Suprapubic skin (tissue), 4 donors: ENCODE data around the gene CDK5RAP3. TPM values are rescaled to one million over a fixed set of nuclear protein-coding genes. Genes with fewer than 3 reads are reported as not detected.
A peak's percentile ranks its signal among the peaks of the same experiment; 100 is the strongest.

Experiments
- DNase-seq, 2 donors: peaks; one replicate each; pipeline ENCODE4 v3.0.0-alpha.2; 2019; ENCODE audit warnings: low spot score in 2 of 2
- H3K27ac ChIP-seq: fragments of 200-600 bp; sonication (generic); one replicate; pipeline ENCODE4 v1.5.1; 2019
- H3K27me3 ChIP-seq: fragments of 200-600 bp; sonication (generic); one replicate; pipeline ENCODE4 v1.5.1; 2019
- H3K36me3 ChIP-seq: fragments of 200-600 bp; sonication (generic); one replicate; pipeline ENCODE4 v1.5.1; 2019
- H3K4me1 ChIP-seq: fragments of 200-600 bp; sonication (generic); one replicate; pipeline ENCODE4 v1.5.1; 2019
- H3K4me3 ChIP-seq: fragments of 200-600 bp; sonication (generic); one replicate; pipeline ENCODE4 v1.5.1; 2019; ENCODE audit warnings: mild to moderate bottlenecking
- H3K9me3 ChIP-seq: fragments of 200-600 bp; sonication (generic); one replicate; pipeline ENCODE4 v1.5.1; 2019
- EP300 ChIP-seq: sonication (generic); formaldehyde crosslinking; IDR thresholded peaks from one replicate; pipeline ENCODE4 v1.6.1; 2017; ENCODE audit warnings: antibody characterized with exemption
- POLR2A ChIP-seq, 2 donors: fragments of 450-650 bp; IDR thresholded peaks; one replicate each; pipeline ENCODE4 v1.6.1; 2017; ENCODE audit warnings: antibody characterized with exemption in 2 of 2, mild to moderate bottlenecking in 2 of 2, moderate library complexity in 2 of 2
- POLR2AphosphoS5 ChIP-seq, 3 donors: sonication (generic); formaldehyde crosslinking; IDR thresholded peaks; one replicate each; pipeline ENCODE4 v1.6.1; 2017; ENCODE audit warnings: antibody characterized with exemption in 3 of 3
- WGBS: methylation state at CpG from one replicate; pipeline ENCODE4 v1.1.5; 2018; 5-methylcytosine and 5-hydroxymethylcytosine counted together
- total RNA-seq, 4 donors: library from RNA; depleted of rRNA; stranded (reverse); fragments of >200 nt; gene quantifications; one replicate each; pipeline ENCODE4 v1.1.0, GENCODE V29; 2016
- TF ChIP-seq, protein P1 (sequence below), 2 donors: fragments of 200-600 bp in 1 of 2; fragments of 450-650 bp in 1 of 2; sonication (generic) in 1 of 2; IDR thresholded peaks; one replicate each; pipeline ENCODE4 v1.5.1; 2016 to 2019; ENCODE audit warnings: antibody characterized with exemption in 2 of 2, mild to moderate bottlenecking in 1 of 2, moderate library complexity in 1 of 2

The CDK5RAP3 gene
- total RNA-seq, 4 donors from 2014 or later: 100 to 296 (median 142) TPM

DNA sequence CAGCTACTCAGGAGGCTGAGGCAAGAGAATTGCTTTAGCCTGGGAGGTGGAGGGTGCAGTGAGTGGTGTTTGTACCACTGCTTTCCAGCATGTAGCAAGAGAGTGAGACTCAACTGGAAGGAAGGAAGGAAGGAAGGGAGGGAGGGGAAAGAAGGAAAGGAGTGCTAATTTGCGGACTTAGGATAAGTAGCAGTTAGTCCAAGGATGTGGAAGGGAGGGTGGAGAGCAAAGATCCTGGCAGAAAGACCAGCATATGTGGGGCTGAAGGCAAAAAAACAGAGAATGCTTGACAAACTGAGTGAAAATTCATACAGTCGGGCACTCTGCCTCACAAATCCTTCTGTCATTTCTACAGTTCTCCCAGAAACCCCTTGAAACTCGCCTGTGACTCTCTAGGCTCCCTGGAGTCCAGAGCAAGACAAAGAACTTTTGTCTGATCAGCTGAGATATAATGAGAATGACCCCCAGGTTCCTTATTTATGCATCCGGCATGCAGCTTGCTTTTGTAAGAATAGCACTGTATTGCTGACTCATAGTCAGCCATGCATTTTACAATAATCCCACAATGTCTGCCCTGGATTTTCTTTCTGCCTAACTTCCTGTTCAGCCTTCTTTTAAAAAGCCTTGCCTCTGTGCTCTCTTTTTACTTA lies 31.5 kb downstream of the CDK5RAP3 start:
- peaks cover 19% of the 10 kb centered on the region for H3K4me1 ChIP-seq
- no peak for DNase-seq
- H3K27ac ChIP-seq: peak overlapping the region; percentile 46
- WGBS: 46% methylated on average over 4 of the region's 4 CpGs
- H3K36me3 ChIP-seq: no peaks in the 10 kb centered on the region
- TF ChIP-seq POLR2AphosphoS5 (IDR thresholded peaks at IDR 0.05) (no peak), POLR2A (IDR thresholded peaks at IDR 0.05) (no peak), EP300 (no peak)
- TF ChIP-seq, protein P1, sequence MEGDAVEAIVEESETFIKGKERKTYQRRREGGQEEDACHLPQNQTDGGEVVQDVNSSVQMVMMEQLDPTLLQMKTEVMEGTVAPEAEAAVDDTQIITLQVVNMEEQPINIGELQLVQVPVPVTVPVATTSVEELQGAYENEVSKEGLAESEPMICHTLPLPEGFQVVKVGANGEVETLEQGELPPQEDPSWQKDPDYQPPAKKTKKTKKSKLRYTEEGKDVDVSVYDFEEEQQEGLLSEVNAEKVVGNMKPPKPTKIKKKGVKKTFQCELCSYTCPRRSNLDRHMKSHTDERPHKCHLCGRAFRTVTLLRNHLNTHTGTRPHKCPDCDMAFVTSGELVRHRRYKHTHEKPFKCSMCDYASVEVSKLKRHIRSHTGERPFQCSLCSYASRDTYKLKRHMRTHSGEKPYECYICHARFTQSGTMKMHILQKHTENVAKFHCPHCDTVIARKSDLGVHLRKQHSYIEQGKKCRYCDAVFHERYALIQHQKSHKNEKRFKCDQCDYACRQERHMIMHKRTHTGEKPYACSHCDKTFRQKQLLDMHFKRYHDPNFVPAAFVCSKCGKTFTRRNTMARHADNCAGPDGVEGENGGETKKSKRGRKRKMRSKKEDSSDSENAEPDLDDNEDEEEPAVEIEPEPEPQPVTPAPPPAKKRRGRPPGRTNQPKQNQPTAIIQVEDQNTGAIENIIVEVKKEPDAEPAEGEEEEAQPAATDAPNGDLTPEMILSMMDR (IDR thresholded peaks at IDR 0.05): no peak
- H3K4me3 ChIP-seq: no peak overlapping the region
- no peaks in the 10 kb centered on the region for H3K9me3 ChIP-seq
- no peaks in the 10 kb centered on the region for H3K27me3 ChIP-seq

DNA sequence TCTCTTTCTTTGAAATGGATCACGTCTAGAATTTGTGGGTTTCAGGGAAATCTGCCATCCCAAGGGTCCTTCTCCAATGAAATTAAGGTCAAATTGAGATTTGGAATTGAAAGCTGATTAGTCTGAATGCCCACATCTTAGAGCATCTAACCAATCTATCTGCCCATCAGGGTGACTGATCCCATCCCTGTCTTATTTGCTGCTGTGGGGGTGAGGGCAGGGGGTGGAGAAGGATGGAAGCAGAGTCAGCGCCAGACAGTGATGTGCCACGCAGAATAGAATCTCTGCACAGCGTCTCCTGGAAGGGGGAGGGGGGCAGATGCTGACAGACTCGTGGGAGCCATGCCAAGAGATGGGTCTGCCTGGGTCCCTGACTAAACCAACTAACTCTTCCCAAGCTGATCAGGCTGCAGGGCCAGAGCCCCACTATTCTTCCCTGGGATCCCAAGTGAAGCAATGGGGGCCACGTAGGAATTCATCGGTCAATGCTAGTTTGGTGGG lies 32.1 kb downstream of the CDK5RAP3 start:
- Histone ChIP-seq H3K27ac (peak overlapping the region; percentile 39), H3K4me1 (peaks cover 19% of the 10 kb centered on the region), H3K27me3 (no peaks in the 10 kb centered on the region)

DNA sequence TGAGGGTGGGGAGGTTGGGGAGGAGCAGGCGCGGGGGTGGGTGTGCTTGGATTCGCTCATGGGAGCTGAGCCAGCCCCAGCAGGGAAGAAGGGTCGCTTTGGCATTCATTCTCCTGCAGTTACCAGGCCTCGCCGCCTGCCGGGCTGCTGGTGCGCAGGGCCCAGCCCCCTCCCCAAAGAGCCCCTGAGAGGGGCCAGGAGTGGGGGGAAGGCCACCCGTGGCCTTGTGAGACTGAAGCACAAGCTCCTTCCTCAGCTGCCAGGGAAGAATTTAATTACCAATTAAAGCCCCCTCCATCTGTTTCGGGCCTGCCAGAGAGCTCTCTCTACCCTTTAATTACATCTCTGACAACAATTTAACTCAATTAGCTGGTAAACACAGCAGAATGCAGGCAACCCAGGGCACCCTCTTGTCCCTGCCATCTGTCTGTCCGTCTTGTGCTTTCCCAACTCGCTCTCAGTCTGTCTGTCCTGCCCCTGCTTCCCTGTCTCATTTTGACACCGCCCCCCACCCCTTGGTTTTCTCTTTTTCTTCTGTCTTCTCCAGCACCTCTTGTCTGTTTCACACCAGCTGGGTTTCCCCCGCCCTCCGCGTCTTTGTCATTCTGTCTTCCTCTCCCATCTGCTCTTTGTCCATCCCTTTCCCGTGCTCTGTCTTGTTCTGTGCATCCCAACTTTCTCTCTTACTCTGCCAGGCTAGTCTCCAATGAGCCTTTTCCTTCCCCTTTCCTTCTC lies 32.7 kb downstream of the CDK5RAP3 start:
- Histone ChIP-seq H3K27me3 (no peaks in the 10 kb centered on the region), H3K9me3 (no peaks in the 10 kb centered on the region), H3K4me3 (no peak overlapping the region), H3K36me3 (no peaks in the 10 kb centered on the region), H3K27ac (no peak overlapping the region), H3K4me1 (peaks cover 19% of the 10 kb centered on the region)
- DNase-seq: no peak
- 76% methylated on average over 10 of the region's 17 CpGs for WGBS
- TF ChIP-seq EP300 (no peak), POLR2AphosphoS5 (IDR thresholded peaks at IDR 0.05) (no peak), POLR2A (IDR thresholded peaks at IDR 0.05) (no peak)
- TF ChIP-seq, protein P1 (IDR thresholded peaks at IDR 0.05): no peak

More for the DNA sequence above, 32.1 kb downstream of the CDK5RAP3 start:
- H3K4me3 ChIP-seq: no peak overlapping the region
- DNase-seq: no peak
- TF ChIP-seq POLR2AphosphoS5 (IDR thresholded peaks at IDR 0.05) (no peak), POLR2A (IDR thresholded peaks at IDR 0.05) (no peak), EP300 (no peak)
- TF ChIP-seq, protein P1 (IDR thresholded peaks at IDR 0.05): no peak
- H3K36me3 ChIP-seq: no peaks in the 10 kb centered on the region
- no peaks in the 10 kb centered on the region for H3K9me3 ChIP-seq
- 70% methylated on average over 7 of the region's 7 CpGs for WGBS

DNA sequence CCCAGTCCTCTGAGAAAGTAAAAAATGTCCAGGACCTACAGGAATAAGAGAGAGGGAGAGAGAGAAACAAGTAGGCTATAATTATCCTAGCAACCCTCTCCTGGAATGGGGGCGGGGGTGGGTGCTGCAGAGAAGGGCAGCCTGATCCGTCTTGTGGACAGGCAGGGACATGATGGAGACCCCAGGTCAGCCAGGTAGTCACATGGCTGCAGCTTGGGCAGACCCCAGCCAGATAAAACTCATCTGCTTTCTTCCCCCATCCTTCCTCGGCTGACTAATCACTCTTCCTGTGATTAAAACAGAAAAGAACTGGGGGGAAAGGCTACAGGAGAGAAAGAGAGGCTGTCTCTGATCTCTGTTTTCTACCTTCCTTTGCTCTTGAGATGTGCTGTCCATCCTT lies 34.1 kb downstream of the CDK5RAP3 start:
- H3K27ac ChIP-seq: no peak overlapping the region
- no peak for TF ChIP-seq POLR2A (IDR thresholded peaks at IDR 0.05)
- TF ChIP-seq EP300: no peak
- TF ChIP-seq, protein P1 (IDR thresholded peaks at IDR 0.05): no peak
- TF ChIP-seq POLR2AphosphoS5 (IDR thresholded peaks at IDR 0.05): no peak
- DNase-seq: no peak
- no peaks in the 10 kb centered on the region for H3K27me3 ChIP-seq
- H3K4me3 ChIP-seq: no peak overlapping the region
- H3K9me3 ChIP-seq: no peaks in the 10 kb centered on the region
- WGBS: 63% methylated on average over 3 of the region's 3 CpGs
- H3K36me3 ChIP-seq: no peaks in the 10 kb centered on the region
- H3K4me1 ChIP-seq: peaks cover 19% of the 10 kb centered on the region
